Measurements from ENCODE around the gene LNPEP. TPM values are rescaled to one million over a fixed set of nuclear protein-coding genes. Genes with fewer than 3 reads are reported as not detected.
A peak's percentile ranks its signal among the peaks of the same experiment; 100 is the strongest.

LNPEP gene
- total and polyA plus RNA-seq, 2 of the 13 experiments (the other 11 are each of a cell fraction or from before 2014, with no cell fraction given), result 8.0 to 16.9 TPM

- no TSS peak for BruUV-seq (replicated peaks)
- ATAC-seq (peak; percentile 97), DNase-seq (ENCODE audit: low spot score) (peak; percentile 27), FAIRE-seq (peak; percentile 15)
- Histone ChIP-seq H3K36me3 (replicated peaks in 1 of 2; ENCODE audit: control insufficient read depth in 1 of 2, insufficient read depth in 2 of 2, low read length in 2 of 2) (no peaks in the 10 kb centered on the region), H4K20me1 (ENCODE audit: insufficient read depth, low read length) (no peaks in the 10 kb centered on the region), H3K27me3 (ENCODE audit: control insufficient read depth in 1 of 2, insufficient read depth in 2 of 2, low read length in 2 of 2) (no peaks in the 10 kb centered on the region), H3K9me3 (ENCODE audit: low read length) (no peaks in the 10 kb centered on the region), H3K4me1 (ENCODE audit: insufficient read depth, low read length) (peaks cover 23% of the 10 kb centered on the region), H3K79me2 (ENCODE audit: insufficient read depth, low read length) (no peaks in the 10 kb centered on the region), H3K27ac (ENCODE audit: extremely low read length, insufficient read depth, low read length) (no peak overlapping the region), H3K4me2 (ENCODE audit: low read depth, low read length) (no peak overlapping the region), H3K9ac (ENCODE audit: insufficient read depth, low read depth, low read length) (no peak overlapping the region), H2AFZ (ENCODE audit: low read length) (no peak overlapping the region), H3K4me3 (replicated peaks in 1 of 3; ENCODE audit: insufficient read depth in 1 of 3, low read depth in 2 of 3, low read length in 3 of 3) (no peak overlapping the region)
- in situ Hi-C loops (cut with HindIII; ENCODE audit: extremely low pct_ligation_motif_present, low pct_unique_long_range_greater_than_20kb) (no loop called here), intact Hi-C loops (cut with micrococcal nuclease; ENCODE audit: unreplicated experiment) (loop anchor here (1.0 to 10.0 kb wide), 5 partner anchors 98 to 699 kb away; partner anchors contain the start of genes LIX1 and LNPEP)
- WGBS (ENCODE audit: low lambda C conversion rate), result 5% methylated on average over 2 of the region's 2 CpGs
- POLR2A ChIA-PET, result no interaction called here
- TF ChIP-seq PREB (CRISPR knock-in tag; IDR thresholded peaks at IDR 0.05), result no peak
- no peak for TF ChIP-seq NKX3-1 (CRISPR knock-in tag; IDR thresholded peaks at IDR 0.05)
- peak; percentile 61; the same call in 1 of the 2 replicates for TF ChIP-seq ZNF644 (CRISPR knock-in tag; IDR thresholded peaks at IDR 0.05; ENCODE audit: low read depth)
- TF ChIP-seq, protein P1, sequence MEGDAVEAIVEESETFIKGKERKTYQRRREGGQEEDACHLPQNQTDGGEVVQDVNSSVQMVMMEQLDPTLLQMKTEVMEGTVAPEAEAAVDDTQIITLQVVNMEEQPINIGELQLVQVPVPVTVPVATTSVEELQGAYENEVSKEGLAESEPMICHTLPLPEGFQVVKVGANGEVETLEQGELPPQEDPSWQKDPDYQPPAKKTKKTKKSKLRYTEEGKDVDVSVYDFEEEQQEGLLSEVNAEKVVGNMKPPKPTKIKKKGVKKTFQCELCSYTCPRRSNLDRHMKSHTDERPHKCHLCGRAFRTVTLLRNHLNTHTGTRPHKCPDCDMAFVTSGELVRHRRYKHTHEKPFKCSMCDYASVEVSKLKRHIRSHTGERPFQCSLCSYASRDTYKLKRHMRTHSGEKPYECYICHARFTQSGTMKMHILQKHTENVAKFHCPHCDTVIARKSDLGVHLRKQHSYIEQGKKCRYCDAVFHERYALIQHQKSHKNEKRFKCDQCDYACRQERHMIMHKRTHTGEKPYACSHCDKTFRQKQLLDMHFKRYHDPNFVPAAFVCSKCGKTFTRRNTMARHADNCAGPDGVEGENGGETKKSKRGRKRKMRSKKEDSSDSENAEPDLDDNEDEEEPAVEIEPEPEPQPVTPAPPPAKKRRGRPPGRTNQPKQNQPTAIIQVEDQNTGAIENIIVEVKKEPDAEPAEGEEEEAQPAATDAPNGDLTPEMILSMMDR (CRISPR knock-in tag; IDR thresholded peaks at IDR 0.05), result peak; percentile 84
- TF ChIP-seq STAG1 (CRISPR knock-in tag; IDR thresholded peaks at IDR 0.05), result peak; percentile 75
- peak; percentile 99 for TF ChIP-seq TEAD3 (CRISPR knock-in tag; optimal IDR thresholded peaks at IDR 0.05; ENCODE audit: borderline replicate concordance)
- peak; percentile 46 for TF ChIP-seq RAD21 (CRISPR knock-in tag; IDR thresholded peaks at IDR 0.05)
- no peak for TF ChIP-seq BRD4 (CRISPR knock-in tag; IDR thresholded peaks at IDR 0.05)
- peak; percentile 72; the same call in 1 of the 2 replicates for TF ChIP-seq ELF3 (CRISPR knock-in tag; IDR thresholded peaks at IDR 0.05)
- TF ChIP-seq, protein P2, sequence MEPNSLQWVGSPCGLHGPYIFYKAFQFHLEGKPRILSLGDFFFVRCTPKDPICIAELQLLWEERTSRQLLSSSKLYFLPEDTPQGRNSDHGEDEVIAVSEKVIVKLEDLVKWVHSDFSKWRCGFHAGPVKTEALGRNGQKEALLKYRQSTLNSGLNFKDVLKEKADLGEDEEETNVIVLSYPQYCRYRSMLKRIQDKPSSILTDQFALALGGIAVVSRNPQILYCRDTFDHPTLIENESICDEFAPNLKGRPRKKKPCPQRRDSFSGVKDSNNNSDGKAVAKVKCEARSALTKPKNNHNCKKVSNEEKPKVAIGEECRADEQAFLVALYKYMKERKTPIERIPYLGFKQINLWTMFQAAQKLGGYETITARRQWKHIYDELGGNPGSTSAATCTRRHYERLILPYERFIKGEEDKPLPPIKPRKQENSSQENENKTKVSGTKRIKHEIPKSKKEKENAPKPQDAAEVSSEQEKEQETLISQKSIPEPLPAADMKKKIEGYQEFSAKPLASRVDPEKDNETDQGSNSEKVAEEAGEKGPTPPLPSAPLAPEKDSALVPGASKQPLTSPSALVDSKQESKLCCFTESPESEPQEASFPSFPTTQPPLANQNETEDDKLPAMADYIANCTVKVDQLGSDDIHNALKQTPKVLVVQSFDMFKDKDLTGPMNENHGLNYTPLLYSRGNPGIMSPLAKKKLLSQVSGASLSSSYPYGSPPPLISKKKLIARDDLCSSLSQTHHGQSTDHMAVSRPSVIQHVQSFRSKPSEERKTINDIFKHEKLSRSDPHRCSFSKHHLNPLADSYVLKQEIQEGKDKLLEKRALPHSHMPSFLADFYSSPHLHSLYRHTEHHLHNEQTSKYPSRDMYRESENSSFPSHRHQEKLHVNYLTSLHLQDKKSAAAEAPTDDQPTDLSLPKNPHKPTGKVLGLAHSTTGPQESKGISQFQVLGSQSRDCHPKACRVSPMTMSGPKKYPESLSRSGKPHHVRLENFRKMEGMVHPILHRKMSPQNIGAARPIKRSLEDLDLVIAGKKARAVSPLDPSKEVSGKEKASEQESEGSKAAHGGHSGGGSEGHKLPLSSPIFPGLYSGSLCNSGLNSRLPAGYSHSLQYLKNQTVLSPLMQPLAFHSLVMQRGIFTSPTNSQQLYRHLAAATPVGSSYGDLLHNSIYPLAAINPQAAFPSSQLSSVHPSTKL (CRISPR knock-in tag; IDR thresholded peaks at IDR 0.05), result 0 out of 2 replicates have a peak, but pooled peaks have one; percentile 16
- TF ChIP-seq HMGXB4 (CRISPR knock-in tag; IDR thresholded peaks at IDR 0.05; ENCODE audit: borderline replicate concordance in 1 of 2, low read depth in 1 of 2), result 0 out of 4 replicates have a peak, but pooled peaks of 1 of the 2 experiments have one; percentile 41
- peak; percentile 35; the same call in 1 of the 2 replicates for TF ChIP-seq SALL1 (CRISPR knock-in tag; IDR thresholded peaks at IDR 0.05)
- TF ChIP-seq SMC3 (IDR thresholded peaks at IDR 0.05; ENCODE audit: low read length), result peak; percentile 65; the same call in 1 of the 2 replicates
- no peak for TF ChIP-seq FOSL2 (CRISPR knock-in tag; IDR thresholded peaks at IDR 0.05)
- CTCF ChIA-PET (ENCODE audit: low intra/inter-chr PET ratio, low total read pairs), result interaction anchor here (2.0 kb wide), 1 partner anchor 118 kb away, joined by 5 read pairs; no protein-coding TSS in a partner anchor
Measured at GRCh38 chr5:97044052-97044451, 108.2 kb downstream of the LNPEP start.

Data from HepG2 (cell line).